ENCODE measurements around the gene MAGEF1. TPM values are rescaled to one million over a fixed set of nuclear protein-coding genes. Genes with fewer than 3 reads are reported as not detected.

MAGEF1 gene
- total and polyA plus RNA-seq, 2 of the 8 experiments (the other 6 are each of a cell fraction or from before 2014, with no cell fraction given): 26.5 to 56.7 TPM

- no peak for TF ChIP-seq SAP30 (IDR thresholded peaks at IDR 0.05; ENCODE audit: insufficient read depth, insufficient replicate concordance, low read length)
Observed at GRCh38 chr3:184739594-184740505, 28.0 kb upstream of the MAGEF1 start (continued).
